GM19023 (cell line): ENCODE data around the gene COX4I1.

ENCODE experiments used
- ATAC-seq: cut with Tn5 transposase; IDR thresholded peaks from one replicate; pipeline ENCODE4 v1.9.1; 2021; ENCODE audit warnings: mild to moderate bottlenecking, moderate library complexity; ENCODE audit not compliant: unreplicated experiment

COX4I1 gene

GRCh38 chr16:85838381-85838780 lies 38.9 kb downstream of the COX4I1 start:
- ATAC-seq, result no peak

GRCh38 chr16:85838876-85839585 lies 39.5 kb downstream of the COX4I1 start:
- no peak for ATAC-seq

- no peak for ATAC-seq
These were observed 40.3 kb downstream of the COX4I1 start for GRCh38 chr16:85839681-85840240.

GRCh38 chr16:85840395-85840794 lies 40.9 kb downstream of the COX4I1 start:
- no peak for ATAC-seq

GRCh38 chr16:85840801-85841200 lies 41.3 kb downstream of the COX4I1 start:
- no peak for ATAC-seq

GRCh38 chr16:85842435-85842834 lies 42.9 kb downstream of the COX4I1 start:
- ATAC-seq, result no peak

- no peak for ATAC-seq
These were observed 43.4 kb downstream of the COX4I1 start for GRCh38 chr16:85842848-85843247.

- no peak for ATAC-seq
These were observed 44.1 kb downstream of the COX4I1 start for GRCh38 chr16:85843471-85844168.

- ATAC-seq, result no peak
These were observed 44.6 kb downstream of the COX4I1 start for GRCh38 chr16:85844169-85844481.

GRCh38 chr16:85844786-85845185 lies 45.3 kb downstream of the COX4I1 start:
- ATAC-seq, result no peak

- ATAC-seq, result no peak
These were observed 45.8 kb downstream of the COX4I1 start for GRCh38 chr16:85845266-85845665.

- no peak for ATAC-seq
These were observed 47.0 kb downstream of the COX4I1 start for GRCh38 chr16:85846461-85846860.

- no peak for ATAC-seq
These were observed 47.5 kb downstream of the COX4I1 start for GRCh38 chr16:85847036-85847435.

- ATAC-seq, result no peak
These were observed 48.4 kb downstream of the COX4I1 start for GRCh38 chr16:85847681-85848601.

- no peak for ATAC-seq
These were observed 49.5 kb downstream of the COX4I1 start for GRCh38 chr16:85848986-85849385.

- no peak for ATAC-seq
These were observed 49.9 kb downstream of the COX4I1 start for GRCh38 chr16:85849388-85849787.

GRCh38 chr16:85850344-85850880 lies 50.9 kb downstream of the COX4I1 start:
- ATAC-seq, result no peak

- no peak for ATAC-seq
These were observed 51.7 kb downstream of the COX4I1 start for GRCh38 chr16:85851034-85851785.

- ATAC-seq, result no peak
These were observed 54.4 kb downstream of the COX4I1 start for GRCh38 chr16:85853547-85854545.
